SKM-1 treated with dmso at 0.1 percent for 144 hours (cell line): ENCODE data around the gene PCCA.

Experiments used
- DNase-seq: peaks from one replicate; lab custom pipeline; 2025; ENCODE audit not compliant: unreplicated experiment; lab: John Stamatoyannopoulos, UW

Gene PCCA

GRCh38 chr13:100534147-100534843 is 445.4 kb downstream of the PCCA start:
- DNase-seq = no peak

GRCh38 chr13:100534911-100535310 is 446.0 kb downstream of the PCCA start:
- no peak for DNase-seq

GRCh38 chr13:100535426-100536135 is 446.7 kb downstream of the PCCA start:
- DNase-seq = no peak

GRCh38 chr13:100536643-100537180 is 447.8 kb downstream of the PCCA start:
- DNase-seq = no peak

- no peak for DNase-seq
Observed at GRCh38 chr13:100537486-100537885, 448.6 kb downstream of the PCCA start.

- no peak for DNase-seq
Observed at GRCh38 chr13:100537951-100538462, 449.1 kb downstream of the PCCA start.

GRCh38 chr13:100540621-100541020 is 451.7 kb downstream of the PCCA start:
- no peak for DNase-seq

- DNase-seq = no peak
Observed at GRCh38 chr13:100541897-100542825, 453.3 kb downstream of the PCCA start.

GRCh38 chr13:100542826-100543156 is 453.9 kb downstream of the PCCA start:
- DNase-seq = peak; percentile 38

GRCh38 chr13:100543872-100544602 is 455.1 kb downstream of the PCCA start:
- DNase-seq = no peak

GRCh38 chr13:100544866-100545683 is 456.2 kb downstream of the PCCA start:
- DNase-seq = no peak

- DNase-seq = no peak
Observed at GRCh38 chr13:100545684-100546061, 456.8 kb downstream of the PCCA start.

- no peak for DNase-seq
Observed at GRCh38 chr13:100546713-100547405, 458.0 kb downstream of the PCCA start.

GRCh38 chr13:100547791-100548201 is 458.9 kb downstream of the PCCA start:
- DNase-seq = no peak

GRCh38 chr13:100549316-100549715 is 460.4 kb downstream of the PCCA start:
- DNase-seq = no peak

GRCh38 chr13:100552755-100553154 is 463.9 kb downstream of the PCCA start:
- DNase-seq = no peak

GRCh38 chr13:100559886-100560285 is 471.0 kb downstream of the PCCA start:
- no peak for DNase-seq

- DNase-seq = no peak
Observed at GRCh38 chr13:100560498-100561157, 471.7 kb downstream of the PCCA start.

- DNase-seq = no peak
Observed at GRCh38 chr13:100561158-100561499, 472.2 kb downstream of the PCCA start.
